Measurements from ENCODE around the gene UBTD2.

UBTD2 gene

DNA sequence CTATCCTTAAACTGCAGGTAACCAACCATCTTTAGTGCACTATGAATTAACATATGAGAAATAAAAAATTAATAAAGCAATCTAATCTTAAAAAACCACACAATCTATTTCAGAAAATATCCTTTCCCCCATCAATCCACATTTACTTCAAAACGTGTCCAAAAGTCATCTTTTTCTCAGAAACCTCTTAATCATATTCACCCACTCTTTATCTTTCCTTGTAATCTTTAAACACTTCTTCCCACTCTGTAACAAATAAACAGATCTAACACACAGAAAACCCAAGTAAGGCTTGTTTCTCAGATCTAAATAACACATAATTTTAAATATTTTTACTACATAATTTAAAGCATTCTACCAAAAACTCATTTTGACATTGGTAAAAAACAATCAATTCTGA lies 45.2 kb downstream of the UBTD2 start:
- TF ChIP-seq EZH2phosphoT487 (IDR thresholded peaks at IDR 0.05; ENCODE audit: low read length) (no peak), EZH2 (optimal IDR thresholded peaks at IDR 0.05; ENCODE audit: low read depth, low read length) (no peak)
- TF ChIP-seq, protein P1, sequence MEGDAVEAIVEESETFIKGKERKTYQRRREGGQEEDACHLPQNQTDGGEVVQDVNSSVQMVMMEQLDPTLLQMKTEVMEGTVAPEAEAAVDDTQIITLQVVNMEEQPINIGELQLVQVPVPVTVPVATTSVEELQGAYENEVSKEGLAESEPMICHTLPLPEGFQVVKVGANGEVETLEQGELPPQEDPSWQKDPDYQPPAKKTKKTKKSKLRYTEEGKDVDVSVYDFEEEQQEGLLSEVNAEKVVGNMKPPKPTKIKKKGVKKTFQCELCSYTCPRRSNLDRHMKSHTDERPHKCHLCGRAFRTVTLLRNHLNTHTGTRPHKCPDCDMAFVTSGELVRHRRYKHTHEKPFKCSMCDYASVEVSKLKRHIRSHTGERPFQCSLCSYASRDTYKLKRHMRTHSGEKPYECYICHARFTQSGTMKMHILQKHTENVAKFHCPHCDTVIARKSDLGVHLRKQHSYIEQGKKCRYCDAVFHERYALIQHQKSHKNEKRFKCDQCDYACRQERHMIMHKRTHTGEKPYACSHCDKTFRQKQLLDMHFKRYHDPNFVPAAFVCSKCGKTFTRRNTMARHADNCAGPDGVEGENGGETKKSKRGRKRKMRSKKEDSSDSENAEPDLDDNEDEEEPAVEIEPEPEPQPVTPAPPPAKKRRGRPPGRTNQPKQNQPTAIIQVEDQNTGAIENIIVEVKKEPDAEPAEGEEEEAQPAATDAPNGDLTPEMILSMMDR (IDR thresholded peaks at IDR 0.05; ENCODE audit: low read length), result no peak
- H3K36me3 ChIP-seq (replicated peaks; ENCODE audit: insufficient read depth, low read length), result no peaks in the 10 kb centered on the region
- no peaks in the 10 kb centered on the region for H4K20me1 ChIP-seq (ENCODE audit: insufficient read depth, low read length)
- no peaks in the 10 kb centered on the region for H3K79me2 ChIP-seq (ENCODE audit: low read length)
- H3K9ac ChIP-seq (ENCODE audit: low read length), result no peak overlapping the region
- H2AFZ ChIP-seq (ENCODE audit: low read length), result no peak overlapping the region
- no peak overlapping the region for H3K4me2 ChIP-seq (ENCODE audit: low read depth, low read length)
- no peaks in the 10 kb centered on the region for H3K9me2 ChIP-seq (replicated peaks; ENCODE audit: insufficient read depth, low read length)
- DNase-seq, result no peak
- H3K4me1 ChIP-seq (ENCODE audit: low read length), result peaks cover 17% of the 10 kb centered on the region
- no peaks in the 10 kb centered on the region for H3K9me3 ChIP-seq (replicated peaks; ENCODE audit: insufficient read depth, low read length)
- no peak overlapping the region for H3K27ac ChIP-seq (ENCODE audit: low read length)
- no peaks in the 10 kb centered on the region for H3K27me3 ChIP-seq (replicated peaks; ENCODE audit: insufficient read depth, low read length)
- H3K4me3 ChIP-seq (ENCODE audit: low read length), result no peak overlapping the region
- H3F3A ChIP-seq (ENCODE audit: insufficient read depth, low read length), result peaks cover 3% of the 10 kb centered on the region; the same call in 1 of the 2 replicates

DNA sequence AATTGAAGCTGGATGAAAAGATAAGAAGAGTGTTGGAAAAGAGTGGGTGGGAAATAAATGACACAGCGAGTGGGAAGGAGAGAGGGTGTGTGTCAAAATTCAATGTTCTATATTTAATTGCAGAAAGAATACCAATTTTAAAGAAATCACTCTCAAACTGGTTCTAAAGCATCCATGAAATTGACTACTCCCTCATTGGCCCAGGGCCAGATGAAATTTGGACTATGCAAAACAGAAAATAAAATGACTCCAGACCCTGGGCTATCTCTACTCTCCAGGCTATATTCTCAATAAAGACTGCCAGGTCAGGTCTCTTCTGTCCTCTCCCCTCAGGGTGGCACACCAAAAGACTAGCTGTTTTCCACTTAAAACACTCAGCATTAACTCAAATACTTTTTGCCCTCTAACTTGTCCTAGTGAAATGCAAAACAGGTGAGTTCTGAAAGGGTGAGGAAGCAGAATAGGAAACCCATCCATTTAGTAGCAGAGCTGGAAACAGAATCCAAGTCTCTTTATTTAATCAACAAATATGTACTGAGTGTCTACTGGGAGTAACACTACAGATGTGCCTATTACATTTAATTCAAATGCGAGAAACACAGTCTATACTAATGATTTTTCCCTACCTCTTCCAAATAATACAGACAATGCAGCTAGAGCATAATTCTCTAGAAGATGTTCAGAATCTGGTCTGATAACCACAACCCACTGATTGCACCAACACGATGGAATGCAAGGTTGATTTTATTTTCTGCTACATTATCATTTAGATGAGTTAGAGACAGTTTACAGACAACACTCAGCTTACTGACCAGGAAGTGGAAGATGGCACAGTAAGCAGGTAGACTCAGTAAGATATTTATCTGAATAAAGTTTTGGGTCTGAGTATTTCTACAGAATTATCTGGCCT lies 47.5 kb downstream of the UBTD2 start:
- Histone ChIP-seq H3K4me3 (ENCODE audit: low read length) (no peak overlapping the region), H4K20me1 (ENCODE audit: insufficient read depth, low read length) (no peaks in the 10 kb centered on the region), H3K9ac (ENCODE audit: low read length) (no peak overlapping the region), H3K9me2 (replicated peaks; ENCODE audit: insufficient read depth, low read length) (no peaks in the 10 kb centered on the region), H3K4me1 (ENCODE audit: low read length) (peaks cover 17% of the 10 kb centered on the region), H3K9me3 (replicated peaks; ENCODE audit: insufficient read depth, low read length) (no peaks in the 10 kb centered on the region), H2AFZ (ENCODE audit: low read length) (no peak overlapping the region), H3K79me2 (ENCODE audit: low read length) (no peaks in the 10 kb centered on the region), H3K27ac (ENCODE audit: low read length) (no peak overlapping the region; the same call in 1 of the 2 replicates), H3K27me3 (replicated peaks; ENCODE audit: insufficient read depth, low read length) (no peaks in the 10 kb centered on the region), H3F3A (ENCODE audit: insufficient read depth, low read length) (peaks cover 3% of the 10 kb centered on the region; the same call in 1 of the 2 replicates), H3K4me2 (ENCODE audit: low read depth, low read length) (0 out of 2 replicates have a peak overlapping the region, but pooled peaks have one; percentile 33), H3K36me3 (replicated peaks; ENCODE audit: insufficient read depth, low read length) (no peaks in the 10 kb centered on the region)
- TF ChIP-seq EZH2 (optimal IDR thresholded peaks at IDR 0.05; ENCODE audit: low read depth, low read length) (no peak), EZH2phosphoT487 (IDR thresholded peaks at IDR 0.05; ENCODE audit: low read length) (no peak)
- TF ChIP-seq, protein P1 (IDR thresholded peaks at IDR 0.05; ENCODE audit: low read length), result no peak
- no peak for DNase-seq

DNA sequence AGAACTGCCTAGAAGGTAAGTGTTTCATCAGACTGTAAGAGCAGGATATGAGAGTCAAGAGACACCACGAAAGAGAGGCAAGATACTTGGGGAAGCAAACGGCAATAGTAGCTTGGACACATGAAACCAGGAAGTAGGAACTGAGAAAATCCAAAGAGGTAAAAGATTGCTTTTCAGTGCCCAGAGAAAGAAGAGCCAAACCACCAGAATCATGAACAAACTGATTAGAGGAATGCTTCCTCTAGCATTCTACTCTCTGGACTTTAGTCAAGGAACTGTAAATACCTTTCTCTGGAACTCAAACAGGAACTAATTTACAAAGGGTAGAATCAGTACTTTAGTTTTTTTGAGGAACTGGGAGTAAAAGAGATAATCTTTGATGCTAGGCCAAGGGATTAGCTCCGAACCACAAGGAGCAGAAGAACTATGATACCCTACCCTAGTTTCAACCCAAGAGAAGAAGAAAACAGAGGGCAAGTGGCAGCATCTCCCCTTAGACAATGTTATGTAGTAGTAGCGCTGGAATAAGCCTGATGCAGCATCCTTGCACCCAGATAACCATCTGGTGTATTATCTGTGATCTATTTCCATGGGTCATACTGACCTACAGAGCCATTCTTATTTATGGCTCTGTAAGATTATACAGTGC lies 48.3 kb downstream of the UBTD2 start:
- no peak overlapping the region for H2AFZ ChIP-seq (ENCODE audit: low read length)
- no peaks in the 10 kb centered on the region for H3K9me2 ChIP-seq (replicated peaks; ENCODE audit: insufficient read depth, low read length)
- no peaks in the 10 kb centered on the region for H4K20me1 ChIP-seq (ENCODE audit: insufficient read depth, low read length)
- H3K79me2 ChIP-seq (ENCODE audit: low read length), result no peaks in the 10 kb centered on the region
- no peaks in the 10 kb centered on the region for H3K9me3 ChIP-seq (replicated peaks; ENCODE audit: insufficient read depth, low read length)
- TF ChIP-seq, protein P1 (IDR thresholded peaks at IDR 0.05; ENCODE audit: low read length), result no peak
- TF ChIP-seq EZH2phosphoT487 (IDR thresholded peaks at IDR 0.05; ENCODE audit: low read length), result no peak
- peaks cover 17% of the 10 kb centered on the region for H3K4me1 ChIP-seq (ENCODE audit: low read length)
- peak overlapping the region; percentile 12; the same call in 1 of the 2 replicates for H3K27ac ChIP-seq (ENCODE audit: low read length)
- H3K36me3 ChIP-seq (replicated peaks; ENCODE audit: insufficient read depth, low read length), result no peaks in the 10 kb centered on the region
- H3K4me3 ChIP-seq (ENCODE audit: low read length), result no peak overlapping the region
- peak; percentile 9 for DNase-seq
- peaks cover 3% of the 10 kb centered on the region; the same call in 1 of the 2 replicates for H3F3A ChIP-seq (ENCODE audit: insufficient read depth, low read length)
- H3K27me3 ChIP-seq (replicated peaks; ENCODE audit: insufficient read depth, low read length), result no peaks in the 10 kb centered on the region
- H3K4me2 ChIP-seq (ENCODE audit: low read depth, low read length), result peak overlapping the region; percentile 33; the same call in 1 of the 2 replicates
- no peak overlapping the region for H3K9ac ChIP-seq (ENCODE audit: low read length)

Data from MM.1S (cell line).